C4-2B (cell line): ENCODE measurements around the gene CPA3.

Experiments
- H3K27ac ChIP-seq: fragments of 450-650 bp; 2 replicates; pipeline ENCODE4 v1.5.1; 2017
- CTCF ChIP-seq: fragments of 450-650 bp; conservative IDR thresholded peaks from 2 replicates; pipeline ENCODE4 v1.5.1; 2017; ENCODE audit warnings: mild to moderate bottlenecking
- ZFX ChIP-seq: fragments of 450-650 bp; IDR thresholded peaks from 2 replicates; pipeline ENCODE4 v1.6.1; 2017

Gene CPA3

GRCh38 chr3:148845756-148846395 lies 19.2 kb upstream of the CPA3 start:
- no peak overlapping the region for H3K27ac ChIP-seq
- TF ChIP-seq ZFX, result no peak
- no peak for TF ChIP-seq CTCF

- TF ChIP-seq CTCF (no peak), ZFX (no peak)
- H3K27ac ChIP-seq, result no peak overlapping the region
These were observed 17.7 kb upstream of the CPA3 start for GRCh38 chr3:148847351-148847750.

GRCh38 chr3:148848410-148848809 lies 16.7 kb upstream of the CPA3 start:
- no peak for TF ChIP-seq ZFX
- TF ChIP-seq CTCF, result no peak
- H3K27ac ChIP-seq, result no peak overlapping the region

- no peak for TF ChIP-seq ZFX
- TF ChIP-seq CTCF, result no peak
- no peak overlapping the region for H3K27ac ChIP-seq
These were observed 12.7 kb upstream of the CPA3 start for GRCh38 chr3:148852271-148852992.

GRCh38 chr3:148853076-148853475 lies 12.0 kb upstream of the CPA3 start:
- H3K27ac ChIP-seq, result no peak overlapping the region
- TF ChIP-seq ZFX, result no peak
- TF ChIP-seq CTCF, result no peak

- TF ChIP-seq ZFX (no peak), CTCF (no peak)
- no peak overlapping the region for H3K27ac ChIP-seq
These were observed 11.0 kb upstream of the CPA3 start for GRCh38 chr3:148854061-148854460.

GRCh38 chr3:148856384-148856783 lies 8.7 kb upstream of the CPA3 start:
- TF ChIP-seq CTCF (no peak), ZFX (no peak)
- no peak overlapping the region for H3K27ac ChIP-seq
